PC-3 (cell line): Measurements from ENCODE around the gene OR6X1. TPM values are rescaled to one million over a fixed set of nuclear protein-coding genes. Genes with fewer than 3 reads are reported as not detected.

ENCODE experiments used
- ATAC-seq: fragments of 200-7000 bp; cut with Tn5 transposase; 2 replicates; pipeline ENCODE4 v1.9.1; 2020; ENCODE audit warnings: mild to moderate bottlenecking, moderate library complexity
- BruUV-seq: library from RNA; stranded (reverse); fragments of 400-500 nt; replicated peaks from 2 replicates; lab custom pipeline; 2021; lab: Mats Ljungman, UMichigan
- CTCF ChIA-PET: fragments of 300-600 bp; sonication (Branson Sonifier 250); formaldehyde crosslinking; loops from one replicate; lab custom pipeline; 2022; ENCODE audit warnings: antibody characterized with exemption; lab: Charles Lee
- POLR2A ChIA-PET: fragments of 300-600 bp; sonication (Branson Sonifier 250); formaldehyde crosslinking; loops from one replicate; lab custom pipeline; 2022; ENCODE audit warnings: antibody characterized with exemption; ENCODE audit not compliant: unreplicated experiment; lab: Charles Lee
- DNase-seq: peaks from one replicate; pipeline ENCODE4 v3.0.0-alpha.2; 2015
- H2AFZ ChIP-seq: fragments of 300-600 bp; sonication (generic); 2 replicates; pipeline ENCODE4 v1.6.0; 2016; ENCODE audit warnings: antibody characterized with exemption, low read length
- H3F3A ChIP-seq: fragments of 300-600 bp; sonication (generic); one replicate; pipeline ENCODE4 v1.6.0; 2017; ENCODE audit warnings: antibody characterized with exemption, low read length, control low read depth, mild to moderate bottlenecking; ENCODE audit not compliant: unreplicated experiment
- H3K27ac ChIP-seq: fragments of 300-600 bp; sonication (generic); 2 replicates; pipeline ENCODE4 v1.5.1; 2016; ENCODE audit warnings: mild to moderate bottlenecking, low read length
- H3K27me3 ChIP-seq: fragments of 300-600 bp; sonication (generic); 2 replicates; pipeline ENCODE4 v1.6.1; 2016; ENCODE audit warnings: low read length, mixed read lengths
- H3K36me3 ChIP-seq: fragments of 300-600 bp; sonication (generic); 2 replicates; pipeline ENCODE4 v1.6.1; 2016; ENCODE audit warnings: low read depth, mixed run types, low read length, mixed read lengths
- H3K4me1 ChIP-seq: fragments of 300-600 bp; sonication (generic); 2 replicates; pipeline ENCODE4 v1.5.1; 2016; ENCODE audit warnings: low read length; ENCODE audit not compliant: insufficient read depth
- H3K4me2 ChIP-seq: fragments of 300-600 bp; sonication (generic); 2 replicates; pipeline ENCODE4 v1.6.0; 2016; ENCODE audit warnings: low read length
- H3K4me3 ChIP-seq: fragments of 300-600 bp; sonication (generic); 2 replicates; pipeline ENCODE4 v1.5.1; 2016; ENCODE audit warnings: mild to moderate bottlenecking, low read length, mixed read lengths
- H3K79me2 ChIP-seq: fragments of 300-600 bp; sonication (generic); 2 replicates; pipeline ENCODE4 v1.6.1; 2017; ENCODE audit warnings: low read length, mixed read lengths
- H3K9ac ChIP-seq: fragments of 300-600 bp; sonication (generic); 2 replicates; pipeline ENCODE4 v1.6.0; 2016; ENCODE audit warnings: mild to moderate bottlenecking, low read length
- H3K9me2 ChIP-seq: fragments of 300-600 bp; sonication (generic); replicated peaks from 2 replicates; pipeline ENCODE4 v1.6.1; 2016; ENCODE audit warnings: mixed run types, low read length, mixed read lengths
- H3K9me3 ChIP-seq: fragments of 300-600 bp; sonication (generic); 2 replicates; pipeline ENCODE4 v1.6.1; 2016; ENCODE audit warnings: low read length, mixed read lengths
- H4K20me1 ChIP-seq: fragments of 300-600 bp; sonication (generic); 2 replicates; pipeline ENCODE4 v1.6.1; 2016; ENCODE audit warnings: low read length, mixed read lengths
- EZH2 ChIP-seq: fragments of 300-600 bp; sonication (generic); IDR thresholded peaks from one replicate; pipeline ENCODE4 v1.6.1; 2017; ENCODE audit warnings: antibody characterized with exemption, mild to moderate bottlenecking, low read length; ENCODE audit not compliant: unreplicated experiment
- EZH2phosphoT487 ChIP-seq: fragments of 300-600 bp; sonication (generic); IDR thresholded peaks from 2 replicates; pipeline ENCODE4 v1.6.1; 2018; ENCODE audit warnings: mild to moderate bottlenecking, antibody characterized with exemption, low read length, borderline replicate concordance
- intact Hi-C: fragments of 100-400 bp; cut with micrococcal nuclease; formaldehyde crosslinking; loops from 2 replicates; pipeline ENCODE4 v1.9.0; 2023
- total RNA-seq: library from RNA; depleted of rRNA; stranded (reverse); fragments of >200 nt; gene quantifications from 2 replicates; pipeline ENCODE4 v1.2.3, GENCODE V29; 2014
- TF ChIP-seq, protein P1 (sequence below): fragments of 300-600 bp; sonication (generic); conservative IDR thresholded peaks from 2 replicates; pipeline ENCODE4 v1.5.1; 2017; ENCODE audit warnings: antibody characterized with exemption, low read depth, mild to moderate bottlenecking, low read length

The OR6X1 gene
- total RNA-seq, 1 experiment from 2014 or later: not detected

DNA sequence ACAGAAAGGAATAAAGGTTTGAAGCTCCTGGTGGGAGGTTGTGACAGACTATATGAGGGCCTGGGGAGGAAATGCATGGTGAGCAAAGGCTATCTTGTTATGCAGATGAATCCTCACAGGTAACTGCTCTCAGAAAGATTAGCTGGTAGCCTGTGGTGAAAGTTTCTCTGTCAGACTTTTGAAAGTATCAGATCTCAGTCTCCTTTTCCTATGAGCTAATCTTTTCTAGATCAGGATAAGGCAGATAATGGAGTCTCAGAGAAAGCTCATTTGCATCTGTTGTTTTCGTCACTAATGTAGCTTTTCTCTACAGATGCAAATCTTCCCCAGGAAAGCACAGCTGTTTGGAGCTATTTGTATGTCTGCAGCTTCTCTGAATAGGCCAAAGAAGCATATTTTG is 21.0 kb upstream of the OR6X1 start:
- TF ChIP-seq, protein P1, sequence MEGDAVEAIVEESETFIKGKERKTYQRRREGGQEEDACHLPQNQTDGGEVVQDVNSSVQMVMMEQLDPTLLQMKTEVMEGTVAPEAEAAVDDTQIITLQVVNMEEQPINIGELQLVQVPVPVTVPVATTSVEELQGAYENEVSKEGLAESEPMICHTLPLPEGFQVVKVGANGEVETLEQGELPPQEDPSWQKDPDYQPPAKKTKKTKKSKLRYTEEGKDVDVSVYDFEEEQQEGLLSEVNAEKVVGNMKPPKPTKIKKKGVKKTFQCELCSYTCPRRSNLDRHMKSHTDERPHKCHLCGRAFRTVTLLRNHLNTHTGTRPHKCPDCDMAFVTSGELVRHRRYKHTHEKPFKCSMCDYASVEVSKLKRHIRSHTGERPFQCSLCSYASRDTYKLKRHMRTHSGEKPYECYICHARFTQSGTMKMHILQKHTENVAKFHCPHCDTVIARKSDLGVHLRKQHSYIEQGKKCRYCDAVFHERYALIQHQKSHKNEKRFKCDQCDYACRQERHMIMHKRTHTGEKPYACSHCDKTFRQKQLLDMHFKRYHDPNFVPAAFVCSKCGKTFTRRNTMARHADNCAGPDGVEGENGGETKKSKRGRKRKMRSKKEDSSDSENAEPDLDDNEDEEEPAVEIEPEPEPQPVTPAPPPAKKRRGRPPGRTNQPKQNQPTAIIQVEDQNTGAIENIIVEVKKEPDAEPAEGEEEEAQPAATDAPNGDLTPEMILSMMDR: no peak
- no peak for TF ChIP-seq EZH2phosphoT487
- no peak for TF ChIP-seq EZH2
- Histone ChIP-seq H3K27me3 (peaks cover 61% of the 10 kb centered on the region), H3K79me2 (no peaks in the 10 kb centered on the region), H3K27ac (no peak overlapping the region), H3K4me3 (no peak overlapping the region), H3K9ac (no peak overlapping the region), H4K20me1 (no peaks in the 10 kb centered on the region), H3K4me1 (no peaks in the 10 kb centered on the region), H3K9me3 (no peaks in the 10 kb centered on the region), H3F3A (no peaks in the 10 kb centered on the region), H3K9me2 (no peaks in the 10 kb centered on the region), H3K36me3 (no peaks in the 10 kb centered on the region), H3K4me2 (no peak overlapping the region), H2AFZ (no peak overlapping the region)
- no TSS peak for BruUV-seq
- no peak for DNase-seq
- ChIA-PET POLR2A (no interaction called here), CTCF (no interaction called here)
- no peak for ATAC-seq
- intact Hi-C loops: no loop called here

- H4K20me1 ChIP-seq: no peaks in the 10 kb centered on the region
- ATAC-seq: no peak
- H3K4me3 ChIP-seq: no peak overlapping the region
- H2AFZ ChIP-seq: no peak overlapping the region
- CTCF ChIA-PET: no interaction called here
- POLR2A ChIA-PET: no interaction called here
- TF ChIP-seq EZH2 (no peak), EZH2phosphoT487 (no peak)
- H3F3A ChIP-seq: no peaks in the 10 kb centered on the region
- no peak overlapping the region for H3K9ac ChIP-seq
- no peak overlapping the region for H3K4me2 ChIP-seq
- BruUV-seq: no TSS peak
- H3K9me3 ChIP-seq: no peaks in the 10 kb centered on the region
- H3K27me3 ChIP-seq: peaks cover 57% of the 10 kb centered on the region
- no peak overlapping the region for H3K27ac ChIP-seq
- no peaks in the 10 kb centered on the region for H3K9me2 ChIP-seq
- H3K36me3 ChIP-seq: no peaks in the 10 kb centered on the region
- intact Hi-C loops: no loop called here
- H3K79me2 ChIP-seq: no peaks in the 10 kb centered on the region
- no peaks in the 10 kb centered on the region for H3K4me1 ChIP-seq
- DNase-seq: no peak
Observed at GRCh38 chr11:123773959-123774358, 19.6 kb upstream of the OR6X1 start.

DNA sequence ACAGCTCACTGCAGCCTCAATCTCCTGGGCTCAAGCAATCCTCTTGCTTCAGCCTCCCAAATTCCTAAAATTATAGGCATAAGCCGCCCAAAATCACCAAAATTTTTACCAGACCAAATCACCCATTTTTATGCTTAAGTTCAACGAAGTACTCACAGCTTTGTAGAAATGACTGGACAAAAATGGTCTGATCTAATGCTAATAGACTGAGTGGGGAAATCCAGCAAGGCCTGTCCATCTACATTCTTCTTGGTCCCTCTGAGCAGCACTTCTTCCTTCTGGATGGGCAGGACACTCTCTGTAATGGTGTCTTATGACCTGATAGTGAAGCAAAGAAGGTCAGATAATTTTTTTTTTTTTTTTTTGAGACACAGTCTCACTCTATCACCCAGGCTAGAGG is 18.7 kb upstream of the OR6X1 start:
- ChIA-PET CTCF (interaction anchor here (0.6 kb wide), 1 partner anchor 297 kb away, joined by 3 read pairs; no protein-coding TSS in a partner anchor), POLR2A (no interaction called here)
- intact Hi-C loops: no loop called here
- H3K27ac ChIP-seq: no peak overlapping the region
- ATAC-seq (no peak), DNase-seq (no peak)
- BruUV-seq: no TSS peak
- no peak overlapping the region for H3K9ac ChIP-seq
- no peak overlapping the region for H3K4me2 ChIP-seq
- no peaks in the 10 kb centered on the region for H4K20me1 ChIP-seq
- H3F3A ChIP-seq: no peaks in the 10 kb centered on the region
- peaks cover 56% of the 10 kb centered on the region for H3K27me3 ChIP-seq
- no peaks in the 10 kb centered on the region for H3K36me3 ChIP-seq
- H3K79me2 ChIP-seq: no peaks in the 10 kb centered on the region
- no peaks in the 10 kb centered on the region for H3K9me3 ChIP-seq
- no peak overlapping the region for H2AFZ ChIP-seq
- no peak overlapping the region for H3K4me3 ChIP-seq
- no peak for TF ChIP-seq EZH2
- TF ChIP-seq, protein P1: no peak
- TF ChIP-seq EZH2phosphoT487: no peak
- no peaks in the 10 kb centered on the region for H3K4me1 ChIP-seq
- H3K9me2 ChIP-seq: no peaks in the 10 kb centered on the region
